Activated CD4-positive, alpha-beta memory T cell treated with anti-CD3 and anti-CD28 coated beads for 36 hours (primary cell): ENCODE results near the gene KCNA2. TPM values are rescaled to one million over a fixed set of nuclear protein-coding genes. Genes with fewer than 3 reads are reported as not detected.

Experiments
- CTCF ChIA-PET: fragments of 350-600 bp; sonication (Branson Sonifier 250); formaldehyde crosslinking; loops from one replicate; lab custom pipeline; 2021; ENCODE audit warnings: antibody characterized with exemption, inconsistent platforms; lab: Charles Lee
- POLR2A ChIA-PET: fragments of 350-600 bp; sonication (Branson Sonifier 250); formaldehyde crosslinking; loops from one replicate; lab custom pipeline; 2021; ENCODE audit warnings: antibody characterized with exemption; lab: Charles Lee
- DNase-seq: peaks from one replicate; pipeline ENCODE4 v3.0.0-alpha.2; 2020
- H3K27ac Mint-ChIP-seq: one replicate; pipeline ENCODE4 v1.8.0; 2021; ENCODE audit warnings: mixed read lengths
- H3K27me3 Mint-ChIP-seq: one replicate; pipeline ENCODE4 v1.8.0; 2021; ENCODE audit warnings: mixed read lengths
- H3K36me3 Mint-ChIP-seq: one replicate; pipeline ENCODE4 v1.8.0; 2021; ENCODE audit warnings: mixed read lengths
- H3K4me1 Mint-ChIP-seq: one replicate; pipeline ENCODE4 v1.8.0; 2021; ENCODE audit warnings: low read depth, mixed read lengths
- H3K4me3 Mint-ChIP-seq: one replicate; pipeline ENCODE4 v1.8.0; 2021; ENCODE audit warnings: mild to moderate bottlenecking, mixed read lengths
- H3K9me3 Mint-ChIP-seq: one replicate; pipeline ENCODE4 v1.8.0; 2021; ENCODE audit warnings: mixed read lengths
- intact Hi-C: fragments of 100-400 bp; cut with micrococcal nuclease; formaldehyde crosslinking; loops from one replicate; pipeline ENCODE4 v1.15.1; 2023
- total RNA-seq, 2 experiments: library from RNA; stranded (reverse); gene quantifications; one replicate each; pipeline ENCODE4 v1.2.3, GENCODE V29; 2021

Gene KCNA2
- total RNA-seq, 2 experiments from 2014 or later = 0.24 to 0.36 TPM

DNA sequence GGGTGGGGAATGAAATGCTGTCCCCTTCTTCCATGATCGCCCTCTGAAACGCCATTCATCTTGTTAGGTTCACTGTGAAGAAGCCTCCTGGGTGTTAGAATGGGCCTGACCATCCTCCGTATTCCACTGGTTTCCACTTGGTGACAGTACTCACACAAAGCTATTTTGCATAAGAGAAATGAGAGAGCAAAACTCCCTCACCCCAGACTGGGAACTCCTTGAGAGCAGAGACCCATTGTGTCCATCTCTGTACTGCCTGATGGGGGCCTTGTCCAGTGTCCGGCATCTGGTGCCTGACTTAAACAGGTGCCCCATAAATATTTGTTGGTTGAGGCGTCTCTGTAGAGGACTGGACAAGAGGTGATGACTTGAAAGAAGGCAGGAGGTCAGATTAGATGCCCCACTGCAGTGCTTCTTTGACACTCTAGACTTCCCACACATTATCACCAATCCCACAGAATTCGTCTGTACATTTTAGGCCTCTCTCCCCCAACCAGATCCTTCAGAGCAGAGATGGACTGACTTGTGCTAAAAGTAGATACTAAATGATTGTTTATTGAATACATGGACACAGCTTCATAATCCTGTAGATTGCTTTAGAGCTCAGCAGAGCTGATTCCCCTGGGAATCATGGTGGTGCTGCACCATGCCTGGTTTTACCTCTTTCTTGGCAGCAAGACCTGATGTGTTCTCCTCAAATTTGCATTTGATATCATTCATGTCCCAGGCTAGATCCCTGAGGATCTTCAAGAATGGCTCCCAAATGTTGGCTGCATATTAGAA, 22.4 kb upstream of the KCNA2 start:
- Mint-ChIP-seq H3K27me3 (no peaks in the 10 kb centered on the region), H3K9me3 (no peaks in the 10 kb centered on the region), H3K4me3 (no peak overlapping the region), H3K27ac (no peak overlapping the region), H3K36me3 (peaks cover 4% of the 10 kb centered on the region), H3K4me1 (peaks cover 43% of the 10 kb centered on the region)
- DNase-seq = peak; percentile 4
- ChIA-PET CTCF (interaction anchor here (0.6 to 7.9 kb wide), 10 partner anchors 9 to 158 kb away, joined by 3 to 98 read pairs (median 5); partner anchors contain the start of gene KCNA3), POLR2A (no interaction called here)
- intact Hi-C loops = no loop called here

DNA sequence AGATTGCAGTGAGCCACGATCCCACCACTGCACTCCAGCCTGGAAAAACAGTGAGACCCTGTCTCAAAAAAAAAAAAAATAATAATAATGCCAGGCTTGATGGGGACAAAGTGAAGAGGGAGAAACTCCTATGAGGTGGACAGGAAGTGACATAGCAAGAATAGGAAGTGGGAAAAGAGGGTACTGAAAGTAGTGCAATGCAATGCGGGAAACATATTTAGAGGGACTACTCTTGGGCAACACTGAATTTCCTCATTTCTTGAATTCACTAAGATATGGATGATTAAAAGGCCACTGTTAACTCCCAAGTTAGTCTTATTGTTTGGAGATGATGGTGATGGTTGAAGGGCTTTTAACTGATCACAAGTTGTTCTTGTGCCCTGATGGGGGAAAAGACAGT, 21.6 kb upstream of the KCNA2 start:
- Mint-ChIP-seq H3K9me3 (no peaks in the 10 kb centered on the region), H3K27me3 (no peaks in the 10 kb centered on the region), H3K4me1 (peaks cover 36% of the 10 kb centered on the region)

DNA sequence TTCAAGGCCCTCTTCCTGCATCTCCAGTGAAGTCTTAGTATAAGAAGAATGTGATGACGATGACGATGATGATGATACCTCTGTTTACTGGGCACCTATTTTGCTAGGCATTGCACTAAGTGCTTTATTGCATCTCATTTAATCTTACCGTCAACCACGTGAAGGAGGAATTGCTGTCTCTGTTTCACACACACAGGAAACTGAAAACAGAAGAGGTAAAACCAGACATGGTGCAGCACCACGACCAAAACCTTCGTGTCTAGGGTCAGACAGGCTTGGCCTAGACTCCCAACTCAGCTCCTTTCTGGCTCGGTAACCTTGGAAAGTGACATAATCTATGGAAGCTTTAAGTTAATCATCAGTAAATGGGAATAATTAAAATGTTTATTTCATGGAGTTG, 20.7 kb upstream of the KCNA2 start:
- Mint-ChIP-seq H3K27ac (peak overlapping the region; percentile 57), H3K36me3 (peaks cover 6% of the 10 kb centered on the region), H3K27me3 (no peaks in the 10 kb centered on the region), H3K4me3 (no peak overlapping the region), H3K9me3 (no peaks in the 10 kb centered on the region), H3K4me1 (peaks cover 36% of the 10 kb centered on the region)
- ChIA-PET POLR2A (no interaction called here), CTCF (interaction anchor here (0.6 to 1.0 kb wide), 3 partner anchors 68 to 156 kb away, joined by 3 to 4 read pairs (median 3); no protein-coding TSS in a partner anchor)
- DNase-seq = no peak
- intact Hi-C loops = no loop called here

More for the DNA sequence above, 21.6 kb upstream of the KCNA2 start:
- POLR2A ChIA-PET = no interaction called here
- CTCF ChIA-PET = interaction anchor here (1.0 kb wide), 2 partner anchors 140 to 155 kb away, joined by 3 read pairs; no protein-coding TSS in a partner anchor
- no peak overlapping the region for H3K27ac Mint-ChIP-seq
- peaks cover 6% of the 10 kb centered on the region for H3K36me3 Mint-ChIP-seq
- no peak overlapping the region for H3K4me3 Mint-ChIP-seq
- intact Hi-C loops = no loop called here
- no peak for DNase-seq

DNA sequence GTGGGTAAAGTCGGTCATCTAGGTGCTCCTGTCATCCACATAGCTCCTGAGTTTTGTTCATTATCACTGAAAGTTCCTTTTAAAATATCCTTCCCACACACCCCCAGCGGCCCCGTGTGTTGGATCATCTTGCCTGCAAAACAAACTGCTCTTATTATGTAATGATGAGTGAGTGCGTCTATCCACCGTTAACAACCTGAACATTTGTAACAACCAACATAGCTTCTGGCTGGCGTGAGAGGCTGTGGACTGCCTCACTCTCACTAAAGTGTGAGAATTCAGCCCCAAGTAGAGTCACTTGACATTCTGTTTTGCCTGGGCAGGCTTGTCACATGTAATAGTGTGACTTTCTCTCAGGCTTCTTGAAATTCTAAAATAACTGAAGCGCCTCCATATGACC, 14.5 kb upstream of the KCNA2 start:
- CTCF ChIA-PET = interaction anchor here (1.1 to 6.4 kb wide), 14 partner anchors 10 to 227 kb away, joined by 3 to 278 read pairs (median 14); no protein-coding TSS in a partner anchor
- H3K27me3 Mint-ChIP-seq = no peaks in the 10 kb centered on the region
- peak overlapping the region; percentile 75 for H3K4me3 Mint-ChIP-seq
- H3K9me3 Mint-ChIP-seq = no peaks in the 10 kb centered on the region
- H3K36me3 Mint-ChIP-seq = peaks cover 3% of the 10 kb centered on the region
- intact Hi-C loops = no loop called here
- no peak for DNase-seq
- peak overlapping the region; percentile 79 for H3K27ac Mint-ChIP-seq
- POLR2A ChIA-PET = interaction anchor here (1.9 kb wide), 2 partner anchors 10 to 145 kb away, joined by 6 to 10 read pairs; no protein-coding TSS in a partner anchor
- H3K4me1 Mint-ChIP-seq = peaks cover 22% of the 10 kb centered on the region

DNA sequence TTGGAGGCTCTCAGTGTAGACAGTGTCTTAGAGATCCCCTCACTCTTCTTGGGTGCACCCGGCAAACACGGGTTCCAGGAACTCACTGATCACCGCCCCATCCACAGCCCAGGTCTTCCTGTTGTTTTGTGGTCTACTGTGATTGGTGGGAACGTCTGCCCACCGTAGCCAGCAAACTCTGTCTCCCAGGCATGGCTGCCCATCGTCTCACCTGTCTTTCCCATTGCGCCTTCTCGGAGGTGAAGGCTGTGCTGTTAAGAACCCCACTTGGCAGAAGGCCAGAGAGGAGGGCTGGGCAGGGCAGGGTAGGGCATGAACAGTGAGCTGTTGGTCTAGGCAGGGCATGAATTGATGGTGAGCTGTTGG, 14.1 kb upstream of the KCNA2 start:
- H3K27ac Mint-ChIP-seq = peak overlapping the region; percentile 79
- H3K27me3 Mint-ChIP-seq = no peaks in the 10 kb centered on the region
- POLR2A ChIA-PET = interaction anchor here (1.0 to 1.9 kb wide), 4 partner anchors 10 to 146 kb away, joined by 4 to 10 read pairs (median 6); no protein-coding TSS in a partner anchor
- CTCF ChIA-PET = interaction anchor here (0.6 to 6.4 kb wide), 46 partner anchors 10 to 616 kb away, joined by 3 to 278 read pairs (median 6); partner anchors contain the start of gene KCNA2
- H3K9me3 Mint-ChIP-seq = no peaks in the 10 kb centered on the region
- intact Hi-C loops = no loop called here
- peaks cover 25% of the 10 kb centered on the region for H3K4me1 Mint-ChIP-seq
- H3K36me3 Mint-ChIP-seq = peaks cover 3% of the 10 kb centered on the region
- peak overlapping the region; percentile 75 for H3K4me3 Mint-ChIP-seq
- DNase-seq = no peak

DNA sequence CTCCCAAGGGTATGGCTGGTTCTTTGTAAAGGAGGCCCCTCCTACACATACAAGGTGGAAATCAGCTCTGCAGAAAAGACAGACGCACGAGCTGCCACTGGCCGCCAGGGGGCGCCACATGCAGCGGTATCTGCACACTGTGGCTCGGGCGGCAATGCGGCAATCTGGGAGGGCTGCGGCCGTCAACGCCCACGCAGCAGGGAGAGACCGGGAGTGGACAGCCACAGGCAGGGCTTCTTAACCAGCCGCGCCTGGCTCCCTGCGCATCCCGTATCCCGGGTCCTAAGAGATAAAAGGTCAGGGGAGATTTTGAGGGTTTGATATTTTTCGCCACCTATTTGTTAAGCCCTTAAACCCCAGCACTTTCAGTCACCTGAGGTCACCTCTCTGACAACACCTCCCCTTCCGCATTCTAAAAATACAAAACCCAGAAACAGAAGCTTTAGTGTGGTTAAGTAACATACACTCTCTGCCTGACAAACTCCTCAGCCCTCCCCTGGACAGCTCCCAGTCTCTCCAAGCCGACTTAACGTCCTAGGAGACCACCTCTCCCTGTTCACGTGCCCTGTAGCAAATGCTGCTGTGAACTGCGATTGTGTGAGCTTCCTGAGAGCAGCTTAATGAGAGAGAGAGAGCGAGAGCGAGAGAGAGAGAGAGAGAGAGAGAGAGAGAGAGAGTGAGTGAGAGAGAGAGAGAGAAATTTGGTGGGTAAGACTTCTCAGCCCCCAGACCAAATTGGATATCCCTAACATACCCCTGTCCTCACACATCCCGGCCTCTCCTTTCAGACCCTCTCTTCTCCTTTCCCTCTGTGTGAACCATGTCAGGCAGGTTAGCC, 13.5 kb upstream of the KCNA2 start:
- H3K27me3 Mint-ChIP-seq = no peaks in the 10 kb centered on the region
- H3K9me3 Mint-ChIP-seq = no peaks in the 10 kb centered on the region
- CTCF ChIA-PET = interaction anchor here (0.5 to 6.4 kb wide), 62 partner anchors 11 to 615 kb away, joined by 3 to 278 read pairs (median 5); partner anchors contain the start of genes KCNA2, KCNA3 and RBM15
- intact Hi-C loops = loop anchor here (1.0 to 5.0 kb wide), 4 partner anchors 12 to 164 kb away; no protein-coding TSS in a partner anchor
- DNase-seq = peak; percentile 93
- peak overlapping the region; percentile 75 for H3K4me3 Mint-ChIP-seq
- H3K36me3 Mint-ChIP-seq = peaks cover 3% of the 10 kb centered on the region
- POLR2A ChIA-PET = interaction anchor here (0.6 to 1.9 kb wide), 9 partner anchors 11 to 234 kb away, joined by 3 to 10 read pairs (median 4); no protein-coding TSS in a partner anchor
- peaks cover 25% of the 10 kb centered on the region for H3K4me1 Mint-ChIP-seq
- peak overlapping the region; percentile 79 for H3K27ac Mint-ChIP-seq

DNA sequence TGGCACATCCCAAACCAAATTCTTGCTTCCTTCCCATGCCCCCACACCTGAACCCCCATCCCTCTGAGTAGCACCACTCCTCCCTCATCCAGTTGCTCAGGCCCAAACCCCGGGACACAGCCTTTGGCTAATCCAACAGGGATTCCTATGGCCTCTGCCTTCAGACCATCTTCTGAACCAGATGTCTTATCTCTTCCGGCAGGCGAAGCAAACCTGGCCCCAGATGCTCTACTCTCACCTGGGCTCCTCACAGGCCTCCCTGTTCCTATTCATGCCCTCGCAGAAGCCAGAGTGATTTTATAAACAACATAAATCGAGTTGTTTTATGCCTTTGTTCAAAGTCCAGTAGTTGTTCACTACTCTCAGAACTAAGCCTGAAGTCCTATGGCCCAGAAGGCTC, 12.5 kb upstream of the KCNA2 start:
- CTCF ChIA-PET = interaction anchor here (0.5 to 6.4 kb wide), 53 partner anchors 11 to 413 kb away, joined by 3 to 278 read pairs (median 5); partner anchors contain the start of genes KCNA2 and KCNA3
- no peak overlapping the region for H3K27ac Mint-ChIP-seq
- H3K4me3 Mint-ChIP-seq = no peak overlapping the region
- no peaks in the 10 kb centered on the region for H3K27me3 Mint-ChIP-seq
- intact Hi-C loops = loop anchor here (1.0 to 5.0 kb wide), 4 partner anchors 13 to 165 kb away; no protein-coding TSS in a partner anchor
- no peaks in the 10 kb centered on the region for H3K9me3 Mint-ChIP-seq
- peaks cover 3% of the 10 kb centered on the region for H3K36me3 Mint-ChIP-seq
- H3K4me1 Mint-ChIP-seq = peaks cover 25% of the 10 kb centered on the region
- POLR2A ChIA-PET = interaction anchor here (1.0 to 1.9 kb wide), 7 partner anchors 12 to 163 kb away, joined by 3 to 10 read pairs (median 4); no protein-coding TSS in a partner anchor
- no peak for DNase-seq

DNA sequence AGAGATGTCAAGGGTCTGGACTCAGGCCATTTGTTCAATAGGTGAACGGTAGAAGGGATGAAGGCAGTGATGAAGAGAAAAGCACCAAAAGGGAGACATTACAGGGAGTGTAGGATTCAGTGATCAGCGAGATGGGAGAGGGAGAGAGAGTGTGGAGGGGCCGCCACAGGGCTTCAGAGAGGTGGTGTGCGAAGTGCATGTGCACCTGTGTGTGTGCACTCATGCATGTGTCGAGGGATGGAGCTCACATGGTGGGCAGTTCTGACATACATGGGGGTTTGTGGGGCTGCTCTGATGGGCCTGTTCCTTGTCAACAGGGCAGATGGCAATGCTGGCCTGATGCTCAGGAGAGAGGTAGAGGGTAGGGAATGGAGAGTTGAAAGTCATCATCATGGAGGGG, 11.4 kb upstream of the KCNA2 start:
- Mint-ChIP-seq H3K4me1 (peaks cover 25% of the 10 kb centered on the region), H3K27me3 (no peaks in the 10 kb centered on the region), H3K9me3 (no peaks in the 10 kb centered on the region), H3K36me3 (no peaks in the 10 kb centered on the region), H3K27ac (no peak overlapping the region), H3K4me3 (no peak overlapping the region)
- intact Hi-C loops = loop anchor here (5.0 kb wide), 1 partner anchor 60 kb away; no protein-coding TSS in a partner anchor
- ChIA-PET POLR2A (no interaction called here), CTCF (interaction anchor here (0.9 to 6.4 kb wide), 10 partner anchors 10 to 164 kb away, joined by 3 to 278 read pairs (median 48); partner anchors contain the start of gene KCNA2)
- DNase-seq = no peak

DNA sequence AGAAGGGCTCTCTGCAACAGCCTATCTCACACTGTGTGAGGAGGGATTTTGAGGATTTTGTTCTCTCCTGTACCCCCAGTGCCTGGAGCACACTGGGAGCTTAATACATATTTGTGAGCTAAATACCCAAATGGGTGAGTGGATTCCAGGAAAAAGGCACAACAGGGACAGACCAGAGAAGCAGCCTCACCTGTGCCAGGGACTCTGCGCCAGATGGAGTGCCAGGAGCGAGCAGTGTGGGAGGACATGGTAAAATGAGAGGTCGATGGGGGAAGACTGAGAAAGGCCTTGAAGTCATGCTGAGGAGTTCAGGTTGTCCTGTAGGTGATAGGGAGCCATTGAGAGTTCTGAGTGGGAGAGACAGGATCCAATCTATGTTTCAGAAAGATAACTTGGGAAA, 11.0 kb upstream of the KCNA2 start:
- POLR2A ChIA-PET = no interaction called here
- H3K9me3 Mint-ChIP-seq = no peaks in the 10 kb centered on the region
- H3K27ac Mint-ChIP-seq = no peak overlapping the region
- CTCF ChIA-PET = interaction anchor here (1.0 to 6.4 kb wide), 9 partner anchors 11 to 165 kb away, joined by 3 to 278 read pairs (median 9); partner anchors contain the start of gene KCNA2
- peaks cover 25% of the 10 kb centered on the region for H3K4me1 Mint-ChIP-seq
- H3K36me3 Mint-ChIP-seq = no peaks in the 10 kb centered on the region
- intact Hi-C loops = loop anchor here (5.0 kb wide), 1 partner anchor 60 kb away; no protein-coding TSS in a partner anchor
- H3K27me3 Mint-ChIP-seq = no peaks in the 10 kb centered on the region
- H3K4me3 Mint-ChIP-seq = no peak overlapping the region
- DNase-seq = no peak

DNA sequence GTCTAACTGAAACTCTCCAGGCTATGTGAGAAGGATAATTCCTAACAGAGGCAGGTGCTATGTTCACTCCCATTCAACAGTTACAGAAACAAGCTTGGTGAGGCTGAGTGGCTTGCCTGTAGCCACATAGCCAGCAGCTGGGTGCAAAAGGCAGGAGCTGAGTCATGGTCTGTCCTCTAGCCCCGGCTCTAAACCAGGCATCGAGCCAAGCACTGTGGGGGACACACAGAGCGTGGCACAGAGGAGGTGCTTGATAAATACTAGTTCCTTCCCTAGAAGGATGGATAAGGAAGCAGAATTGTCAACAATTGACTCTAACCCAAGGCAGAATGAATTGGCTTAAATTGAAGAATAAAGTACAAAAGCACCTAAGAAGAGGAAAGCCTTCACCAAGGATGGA, 10.4 kb upstream of the KCNA2 start:
- ChIA-PET POLR2A (no interaction called here), CTCF (interaction anchor here (0.8 to 6.4 kb wide), 13 partner anchors 10 to 204 kb away, joined by 3 to 278 read pairs (median 3); partner anchors contain the start of gene KCNA2)
- peak; percentile 8 for DNase-seq
- Mint-ChIP-seq H3K4me3 (no peak overlapping the region), H3K9me3 (no peaks in the 10 kb centered on the region), H3K27ac (no peak overlapping the region), H3K36me3 (no peaks in the 10 kb centered on the region), H3K4me1 (peaks cover 25% of the 10 kb centered on the region), H3K27me3 (no peaks in the 10 kb centered on the region)
- intact Hi-C loops = loop anchor here (5.0 kb wide), 1 partner anchor 59 kb away; no protein-coding TSS in a partner anchor
